ENCODE results near the gene DBN1.
A peak's percentile ranks its signal among the peaks of the same experiment; 100 is the strongest.

DBN1 gene

GRCh38 chr5:177427919-177428573, 45.4 kb downstream of the DBN1 start:
- DNase-seq (ENCODE audit: low spot score) = no peak
- TF ChIP-seq CTCF (IDR thresholded peaks at IDR 0.05; ENCODE audit: extremely low read depth, missing control alignments) = no peak

GRCh38 chr5:177427211-177427822, 46.1 kb downstream of the DBN1 start:
- DNase-seq (ENCODE audit: low spot score) = peak; percentile 26

GRCh38 chr5:177426566-177427210, 46.7 kb downstream of the DBN1 start, which contains the start of gene GRK6:
TSS of gene GRK6 (plus strand) at chr5:177426676. CDS start at chr5:177426846, 170 bp downstream.
- DNase-seq (ENCODE audit: low spot score) = peak; percentile 64
- no peak for TF ChIP-seq CTCF (IDR thresholded peaks at IDR 0.05; ENCODE audit: extremely low read depth, missing control alignments)

More at GRCh38 chr5:177427211-177427822, 46.1 kb downstream of the DBN1 start:
- no peak for TF ChIP-seq CTCF (IDR thresholded peaks at IDR 0.05; ENCODE audit: extremely low read depth, missing control alignments)

GRCh38 chr5:177425801-177426565, 47.5 kb downstream of the DBN1 start:
- peak; percentile 98 for DNase-seq (ENCODE audit: low spot score)
- TF ChIP-seq CTCF (IDR thresholded peaks at IDR 0.05; ENCODE audit: extremely low read depth, missing control alignments) = no peak

GRCh38 chr5:177425196-177425800, 48.1 kb downstream of the DBN1 start:
- no peak for TF ChIP-seq CTCF (IDR thresholded peaks at IDR 0.05; ENCODE audit: extremely low read depth, missing control alignments)
- no peak for DNase-seq (ENCODE audit: low spot score)

- no peak for DNase-seq (ENCODE audit: low spot score)
- no peak for TF ChIP-seq CTCF (IDR thresholded peaks at IDR 0.05; ENCODE audit: extremely low read depth, missing control alignments)
Observed at GRCh38 chr5:177423671-177424070, 49.8 kb downstream of the DBN1 start.

Measured in GM20000 (cell line).